ENCODE measurements around the gene APOLD1. TPM values are rescaled to one million over a fixed set of nuclear protein-coding genes. Genes with fewer than 3 reads are reported as not detected.
"Not testable (repeated sequence)": the region's sequence is repeated elsewhere in the genome, so short reads cannot be mapped to it uniquely, and the experiment has no call there.

Gene APOLD1
- total RNA-seq, 2 donors from 2014 or later, result 10.1 to 23.4 TPM

DNA sequence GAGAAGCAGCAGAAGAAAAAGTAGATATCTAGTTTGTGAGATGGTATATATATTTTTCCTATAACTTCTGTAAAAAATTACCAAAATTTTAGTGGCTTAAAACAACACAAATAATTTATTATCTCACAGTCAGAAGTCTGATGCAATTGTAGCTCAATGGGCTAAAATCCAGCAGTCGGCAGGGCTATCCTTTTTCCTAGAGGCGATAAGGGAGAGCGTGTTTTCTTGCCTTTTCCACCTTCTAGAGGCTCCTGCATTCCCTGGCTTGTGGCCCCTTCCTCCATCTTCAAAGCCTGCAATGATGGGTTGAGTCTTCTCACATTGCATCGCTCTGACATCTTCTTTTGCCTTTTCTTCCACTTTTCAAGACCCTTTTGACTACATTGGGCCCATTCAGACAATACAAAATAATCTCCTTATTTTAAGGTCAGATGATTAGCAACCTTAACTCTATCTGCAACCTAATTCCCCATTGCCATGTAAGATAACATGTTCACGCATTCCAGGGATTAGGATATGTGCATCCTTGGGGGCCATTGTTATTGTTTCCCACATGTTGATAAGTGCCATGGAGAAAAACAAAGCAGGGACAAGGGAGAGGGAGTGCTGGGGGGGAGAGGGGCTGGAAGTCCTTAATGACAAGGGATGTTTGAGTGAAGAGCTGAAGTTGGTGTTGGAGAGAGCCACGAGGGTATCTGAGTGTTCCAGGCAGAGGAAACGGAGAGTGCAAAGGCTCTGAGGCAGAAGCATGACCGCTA, 13.9 kb downstream of the APOLD1 start:
- TF ChIP-seq POLR2A (IDR thresholded peaks at IDR 0.05), result no peak
- TF ChIP-seq, protein P1, sequence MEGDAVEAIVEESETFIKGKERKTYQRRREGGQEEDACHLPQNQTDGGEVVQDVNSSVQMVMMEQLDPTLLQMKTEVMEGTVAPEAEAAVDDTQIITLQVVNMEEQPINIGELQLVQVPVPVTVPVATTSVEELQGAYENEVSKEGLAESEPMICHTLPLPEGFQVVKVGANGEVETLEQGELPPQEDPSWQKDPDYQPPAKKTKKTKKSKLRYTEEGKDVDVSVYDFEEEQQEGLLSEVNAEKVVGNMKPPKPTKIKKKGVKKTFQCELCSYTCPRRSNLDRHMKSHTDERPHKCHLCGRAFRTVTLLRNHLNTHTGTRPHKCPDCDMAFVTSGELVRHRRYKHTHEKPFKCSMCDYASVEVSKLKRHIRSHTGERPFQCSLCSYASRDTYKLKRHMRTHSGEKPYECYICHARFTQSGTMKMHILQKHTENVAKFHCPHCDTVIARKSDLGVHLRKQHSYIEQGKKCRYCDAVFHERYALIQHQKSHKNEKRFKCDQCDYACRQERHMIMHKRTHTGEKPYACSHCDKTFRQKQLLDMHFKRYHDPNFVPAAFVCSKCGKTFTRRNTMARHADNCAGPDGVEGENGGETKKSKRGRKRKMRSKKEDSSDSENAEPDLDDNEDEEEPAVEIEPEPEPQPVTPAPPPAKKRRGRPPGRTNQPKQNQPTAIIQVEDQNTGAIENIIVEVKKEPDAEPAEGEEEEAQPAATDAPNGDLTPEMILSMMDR (IDR thresholded peaks at IDR 0.05), result no peak
- Histone ChIP-seq H3K4me3 (no peak overlapping the region), H3K36me3 (replicated peaks in 1 of 2; ENCODE audit: insufficient read depth in 1 of 2, low read depth in 2 of 2) (no peaks in the 10 kb centered on the region), H3K4me1 (no peaks in the 10 kb centered on the region), H3K27me3 (no peaks in the 10 kb centered on the region), H3K27ac (no peak overlapping the region), H3K9me3 (no peaks in the 10 kb centered on the region)
- intact Hi-C loops (cut with DNase I), result no loop called here
- DNase-seq, result no peak
- no peak for ATAC-seq
- WGBS, 2 donors, result 83 to 84% methylated on average over 8 of the region's 8 CpGs

DNA sequence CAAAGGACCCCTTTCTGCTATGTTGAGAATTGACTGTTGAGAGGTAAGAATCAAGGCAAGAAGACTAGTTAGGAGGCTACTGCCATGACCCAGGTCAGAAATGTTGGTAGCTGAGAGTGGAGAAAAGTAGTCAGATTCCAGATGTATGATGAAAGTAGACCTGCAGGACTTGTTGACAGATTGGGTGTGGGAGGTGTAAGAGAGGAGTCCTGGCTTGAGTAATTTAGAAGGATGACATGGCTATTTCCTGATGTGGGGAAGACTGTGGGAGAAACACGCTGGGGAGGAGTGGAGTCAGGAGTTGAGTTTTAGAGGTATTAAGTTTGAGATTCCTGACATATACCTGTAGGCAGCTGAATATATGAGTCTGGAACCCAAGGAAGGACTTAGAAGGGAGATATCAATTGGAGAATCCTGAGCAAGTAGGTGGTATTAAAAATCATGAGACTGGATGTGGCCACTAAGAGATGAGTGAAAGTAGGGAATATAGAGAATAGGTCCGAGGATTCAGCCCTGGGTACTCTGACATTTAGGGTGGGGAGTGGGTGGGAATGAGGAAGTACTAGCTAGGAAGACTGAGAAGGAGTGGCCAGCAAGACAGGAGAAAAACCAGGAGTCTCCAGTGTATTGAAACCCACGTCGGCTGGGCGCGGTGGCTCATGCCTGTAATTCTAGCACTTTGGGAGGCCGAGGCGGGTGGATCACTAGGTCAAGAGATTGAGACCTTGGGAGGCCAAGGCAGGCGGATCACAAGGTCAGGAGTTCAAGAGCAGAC, 15.1 kb downstream of the APOLD1 start:
- no peak for ATAC-seq

DNA sequence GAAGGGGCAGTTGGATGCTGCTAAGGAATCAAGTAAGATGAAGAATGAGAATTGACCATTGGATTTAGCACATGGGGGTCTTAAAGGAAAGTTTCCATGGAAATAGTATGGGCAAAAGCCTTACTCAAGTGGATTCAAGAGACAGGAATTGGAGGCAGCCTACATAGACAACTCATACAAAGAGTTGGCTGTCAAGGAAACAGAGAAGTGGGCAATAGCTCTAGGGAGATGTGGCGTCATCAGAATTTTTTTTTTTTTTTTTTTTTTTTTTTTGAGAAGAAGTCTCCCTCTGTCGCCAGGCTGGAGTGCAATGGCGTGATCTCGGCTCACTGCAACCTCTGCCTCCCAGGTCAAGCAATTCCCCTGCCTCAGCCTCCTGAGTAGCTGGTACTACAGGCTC, 16.2 kb downstream of the APOLD1 start:
- ATAC-seq; H3K9me3 ChIP-seq; H3K36me3 ChIP-seq (replicated peaks in 1 of 2; ENCODE audit: insufficient read depth in 1 of 2, low read depth in 2 of 2); DNase-seq; H3K27ac ChIP-seq; intact Hi-C loops (cut with DNase I); H3K27me3 ChIP-seq; H3K4me1 ChIP-seq; H3K4me3 ChIP-seq: not testable (repeated sequence)
- whole genome bisulfite sequencing, 2 donors, result 94 to 95% methylated on average over 4 of the region's 4 CpGs

More for the DNA sequence above, 15.1 kb downstream of the APOLD1 start:
- no peak for TF ChIP-seq POLR2A (IDR thresholded peaks at IDR 0.05)
- TF ChIP-seq, protein P1 (IDR thresholded peaks at IDR 0.05), result no peak
- Histone ChIP-seq H3K4me1 (no peaks in the 10 kb centered on the region), H3K9me3 (no peaks in the 10 kb centered on the region), H3K27me3 (no peaks in the 10 kb centered on the region), H3K27ac (no peak overlapping the region), H3K36me3 (replicated peaks in 1 of 2; ENCODE audit: insufficient read depth in 1 of 2, low read depth in 2 of 2) (no peaks in the 10 kb centered on the region), H3K4me3 (no peak overlapping the region)
- intact Hi-C loops (cut with DNase I), result no loop called here
- WGBS, 2 donors, result 83 to 86% methylated on average over 9 of the region's 9 CpGs
- DNase-seq, result no peak

DNA sequence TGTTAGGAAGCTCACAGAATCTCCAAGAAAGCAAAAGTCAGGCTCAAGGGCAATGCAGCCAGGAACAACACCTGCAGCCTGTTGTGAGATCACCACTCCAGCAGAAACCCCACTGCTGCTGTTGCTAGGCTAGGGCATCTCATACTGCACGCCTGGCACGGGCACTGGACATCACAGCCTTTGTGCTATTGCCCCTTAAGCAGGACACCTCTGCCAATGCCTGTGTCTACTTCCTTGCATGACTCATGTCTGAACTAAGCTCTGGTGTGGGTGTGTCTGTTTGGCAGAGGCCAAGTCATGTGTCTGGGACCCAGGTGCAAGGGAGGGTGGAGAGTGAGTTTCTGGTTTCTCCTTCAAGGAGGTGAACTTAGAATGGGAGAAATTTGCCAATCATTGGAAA, 17.7 kb downstream of the APOLD1 start:
- WGBS, 2 donors, result 18 to 61% methylated on average over 2 of the region's 2 CpGs
- H3K9me3 ChIP-seq, result no peaks in the 10 kb centered on the region
- ATAC-seq (peak; percentile 89), DNase-seq (peak; percentile 45 to 91 (median 76))
- H3K4me3 ChIP-seq, result no peak overlapping the region
- no peaks in the 10 kb centered on the region for H3K27me3 ChIP-seq
- H3K4me1 ChIP-seq, result no peaks in the 10 kb centered on the region
- peak overlapping the region in 1 of 4 donors; percentile 58 for H3K27ac ChIP-seq
- intact Hi-C loops (cut with DNase I), result no loop called here
- H3K36me3 ChIP-seq (replicated peaks in 1 of 2; ENCODE audit: insufficient read depth in 1 of 2, low read depth in 2 of 2), result no peaks in the 10 kb centered on the region
- TF ChIP-seq POLR2A (IDR thresholded peaks at IDR 0.05), result no peak
- TF ChIP-seq, protein P1 (IDR thresholded peaks at IDR 0.05), result no peak

DNA sequence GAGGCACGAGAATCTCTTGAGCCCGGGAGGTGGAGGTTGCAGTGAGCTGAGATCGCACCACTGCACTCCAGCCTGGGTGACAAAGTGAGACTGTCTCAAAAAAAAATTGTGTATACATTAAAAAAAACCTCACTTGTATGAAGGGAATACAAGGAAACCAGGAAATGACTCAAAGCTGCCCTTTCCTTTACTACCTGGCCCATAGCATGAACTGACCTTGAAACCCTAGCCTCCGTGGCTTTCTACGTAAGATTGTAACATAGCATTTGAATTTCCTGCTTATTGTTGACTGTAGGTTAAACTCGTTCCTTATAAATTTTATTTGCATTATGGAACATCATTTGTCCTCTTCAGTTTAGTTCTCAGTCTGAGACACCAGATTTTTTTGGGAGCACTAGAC, 18.6 kb downstream of the APOLD1 start:
- Histone ChIP-seq H3K36me3 (replicated peaks in 1 of 2; ENCODE audit: insufficient read depth in 1 of 2, low read depth in 2 of 2) (no peaks in the 10 kb centered on the region), H3K9me3 (no peaks in the 10 kb centered on the region), H3K27me3 (no peaks in the 10 kb centered on the region), H3K4me3 (no peak overlapping the region), H3K4me1 (no peaks in the 10 kb centered on the region), H3K27ac (no peak overlapping the region)
- WGBS, 2 donors, result 64 to 68% methylated on average over 6 of the region's 6 CpGs
- TF ChIP-seq, protein P1 (IDR thresholded peaks at IDR 0.05), result no peak
- no peak for TF ChIP-seq POLR2A (IDR thresholded peaks at IDR 0.05)
- intact Hi-C loops (cut with DNase I), result no loop called here
- ATAC-seq (no peak), DNase-seq (no peak)
